Activated CD8-positive, alpha-beta T cell treated with anti-CD3 and anti-CD28 coated beads for 36 hours (primary cell): ENCODE measurements around the gene CPB2. TPM values are rescaled to one million over a fixed set of nuclear protein-coding genes. Genes with fewer than 3 reads are reported as not detected.

ENCODE experiments used
- ATAC-seq: fragments of 200-7000 bp; cut with Tn5 transposase; one replicate; pipeline ENCODE4 v1.10.0; 2021; ENCODE audit warnings: mild to moderate bottlenecking, moderate library complexity
- CTCF ChIA-PET: fragments of 350-600 bp; sonication (Branson Sonifier 250); formaldehyde crosslinking; loops from one replicate; lab custom pipeline; 2021; ENCODE audit warnings: antibody characterized with exemption; lab: Charles Lee
- POLR2A ChIA-PET: fragments of 350-600 bp; sonication (Branson Sonifier 250); formaldehyde crosslinking; loops from one replicate; lab custom pipeline; 2021; ENCODE audit warnings: antibody characterized with exemption; lab: Charles Lee
- DNase-seq: peaks from one replicate; pipeline ENCODE4 v3.0.0-alpha.2; 2020
- H3K27ac Mint-ChIP-seq: one replicate; pipeline ENCODE4 v1.8.0; 2021; ENCODE audit warnings: mild to moderate bottlenecking, mixed read lengths
- H3K27me3 Mint-ChIP-seq: one replicate; pipeline ENCODE4 v1.8.0; 2021; ENCODE audit warnings: mixed read lengths
- H3K36me3 Mint-ChIP-seq: one replicate; pipeline ENCODE4 v1.8.0; 2021; ENCODE audit warnings: low read depth, mixed read lengths
- H3K4me1 Mint-ChIP-seq: one replicate; pipeline ENCODE4 v1.8.0; 2021; ENCODE audit warnings: low read depth, mixed read lengths
- H3K4me3 Mint-ChIP-seq: one replicate; pipeline ENCODE4 v1.8.0; 2021; ENCODE audit warnings: mild to moderate bottlenecking, moderate library complexity, mixed read lengths
- H3K9me3 Mint-ChIP-seq: one replicate; pipeline ENCODE4 v1.8.0; 2021; ENCODE audit warnings: mixed read lengths
- CTCF ChIP-seq: fragments of 200-600 bp; IDR thresholded peaks from one replicate; pipeline ENCODE4 v1.8.0; 2022; ENCODE audit warnings: antibody characterized with exemption, mild to moderate bottlenecking
- intact Hi-C: fragments of 100-400 bp; cut with micrococcal nuclease; formaldehyde crosslinking; loops from one replicate; pipeline ENCODE4 v1.10.0; 2022
- total RNA-seq, 2 experiments: library from RNA; stranded (reverse); gene quantifications; one replicate each; pipeline ENCODE4 v1.2.3, GENCODE V29; 2021

CPB2 gene
- total RNA-seq, 2 experiments from 2014 or later, result not detected

- ChIA-PET CTCF (interaction anchor here (1.0 kb wide), 1 partner anchor 28 kb away, joined by 3 read pairs; no protein-coding TSS in a partner anchor), POLR2A (no interaction called here)
- H3K4me3 Mint-ChIP-seq, result no peak overlapping the region
- H3K36me3 Mint-ChIP-seq, result peaks cover 18% of the 10 kb centered on the region
- no peak for ATAC-seq
- no peaks in the 10 kb centered on the region for H3K27me3 Mint-ChIP-seq
- intact Hi-C loops, result no loop called here
- TF ChIP-seq CTCF, result no peak
- H3K9me3 Mint-ChIP-seq, result no peaks in the 10 kb centered on the region
- no peak for DNase-seq
- H3K27ac Mint-ChIP-seq, result no peak overlapping the region
- peaks cover 3% of the 10 kb centered on the region for H3K4me1 Mint-ChIP-seq
Measured at GRCh38 chr13:46022481-46022880, 82.4 kb downstream of the CPB2 start.

- ATAC-seq (no peak), DNase-seq (no peak)
- intact Hi-C loops, result no loop called here
- no peak overlapping the region for H3K27ac Mint-ChIP-seq
- H3K27me3 Mint-ChIP-seq, result no peaks in the 10 kb centered on the region
- H3K36me3 Mint-ChIP-seq, result peaks cover 25% of the 10 kb centered on the region
- no peaks in the 10 kb centered on the region for H3K4me1 Mint-ChIP-seq
- H3K4me3 Mint-ChIP-seq, result no peak overlapping the region
- POLR2A ChIA-PET, result interaction anchor here (1.1 kb wide), 1 partner anchor 37 kb away, joined by 3 read pairs; the partner anchor contains the start of gene ZC3H13
- H3K9me3 Mint-ChIP-seq, result no peaks in the 10 kb centered on the region
- TF ChIP-seq CTCF, result no peak
- CTCF ChIA-PET, result interaction anchor here (1.0 kb wide), 1 partner anchor 9 kb away, joined by 3 read pairs; no protein-coding TSS in a partner anchor
Measured at GRCh38 chr13:46016216-46016615, 88.6 kb downstream of the CPB2 start.

GRCh38 chr13:46015366-46015765 lies 89.5 kb downstream of the CPB2 start:
- TF ChIP-seq CTCF, result no peak
- intact Hi-C loops, result no loop called here
- H3K36me3 Mint-ChIP-seq, result peaks cover 26% of the 10 kb centered on the region
- H3K27me3 Mint-ChIP-seq, result no peaks in the 10 kb centered on the region
- ChIA-PET POLR2A (interaction anchor here (1.1 kb wide), 1 partner anchor 37 kb away, joined by 3 read pairs; the partner anchor contains the start of gene ZC3H13), CTCF (no interaction called here)
- no peaks in the 10 kb centered on the region for H3K4me1 Mint-ChIP-seq
- no peak overlapping the region for H3K4me3 Mint-ChIP-seq
- ATAC-seq (no peak), DNase-seq (no peak)
- H3K9me3 Mint-ChIP-seq, result no peaks in the 10 kb centered on the region
- no peak overlapping the region for H3K27ac Mint-ChIP-seq

GRCh38 chr13:46012404-46012803 lies 92.4 kb downstream of the CPB2 start:
- Mint-ChIP-seq H3K27ac (no peak overlapping the region), H3K4me3 (no peak overlapping the region), H3K27me3 (no peaks in the 10 kb centered on the region), H3K4me1 (no peaks in the 10 kb centered on the region), H3K36me3 (peaks cover 29% of the 10 kb centered on the region), H3K9me3 (no peaks in the 10 kb centered on the region)
- POLR2A ChIA-PET, result no interaction called here
- DNase-seq, result no peak
- CTCF ChIA-PET, result no interaction called here
- ATAC-seq, result no peak
- TF ChIP-seq CTCF, result no peak
- intact Hi-C loops, result no loop called here

GRCh38 chr13:46010148-46010547 lies 94.7 kb downstream of the CPB2 start:
- no peak for TF ChIP-seq CTCF
- no peaks in the 10 kb centered on the region for H3K27me3 Mint-ChIP-seq
- CTCF ChIA-PET, result interaction anchor here (1.3 to 1.6 kb wide), 2 partner anchors 19 to 70 kb away, joined by 4 read pairs; no protein-coding TSS in a partner anchor
- no peaks in the 10 kb centered on the region for H3K4me1 Mint-ChIP-seq
- DNase-seq (no peak), ATAC-seq (no peak)
- POLR2A ChIA-PET, result interaction anchor here (0.6 kb wide), 1 partner anchor 16 kb away, joined by 3 read pairs; no protein-coding TSS in a partner anchor
- H3K9me3 Mint-ChIP-seq, result no peaks in the 10 kb centered on the region
- intact Hi-C loops, result no loop called here
- no peak overlapping the region for H3K4me3 Mint-ChIP-seq
- H3K36me3 Mint-ChIP-seq, result peaks cover 22% of the 10 kb centered on the region
- H3K27ac Mint-ChIP-seq, result no peak overlapping the region
